ENCODE measurements around the gene MARCHF3.

The MARCHF3 gene

GRCh38 chr5:126971455-126972031, 58.8 kb downstream of the MARCHF3 start:
- Mint-ChIP-seq H3K4me1 (peaks cover 40% of the 10 kb centered on the region), H3K9me3 (no peaks in the 10 kb centered on the region), H3K27ac (peak overlapping the region; percentile 80), H3K4me3 (no peak overlapping the region), H3K36me3 (ENCODE audit: low read depth) (peaks cover 1% of the 10 kb centered on the region), H3K27me3 (no peaks in the 10 kb centered on the region)
- DNase-seq (no peak), ATAC-seq (peak; percentile 33)

- ATAC-seq (no peak), DNase-seq (no peak)
- H3K36me3 Mint-ChIP-seq (ENCODE audit: low read depth): peaks cover 4% of the 10 kb centered on the region
- no peak overlapping the region for H3K4me3 Mint-ChIP-seq
- H3K27me3 Mint-ChIP-seq: no peaks in the 10 kb centered on the region
- H3K27ac Mint-ChIP-seq: no peak overlapping the region
- peaks cover 41% of the 10 kb centered on the region for H3K4me1 Mint-ChIP-seq
- no peaks in the 10 kb centered on the region for H3K9me3 Mint-ChIP-seq
These were observed 59.8 kb downstream of the MARCHF3 start for GRCh38 chr5:126970517-126971017.

- Mint-ChIP-seq H3K4me3 (no peak overlapping the region), H3K27ac (no peak overlapping the region), H3K27me3 (no peaks in the 10 kb centered on the region), H3K4me1 (peaks cover 46% of the 10 kb centered on the region), H3K36me3 (ENCODE audit: low read depth) (peaks cover 4% of the 10 kb centered on the region), H3K9me3 (no peaks in the 10 kb centered on the region)
- ATAC-seq: no peak
- no peak for DNase-seq
These were observed 60.8 kb downstream of the MARCHF3 start for GRCh38 chr5:126969548-126969947.

- no peaks in the 10 kb centered on the region for H3K27me3 Mint-ChIP-seq
- no peak for ATAC-seq
- no peak overlapping the region for H3K27ac Mint-ChIP-seq
- no peak overlapping the region for H3K4me3 Mint-ChIP-seq
- no peaks in the 10 kb centered on the region for H3K9me3 Mint-ChIP-seq
- no peak for DNase-seq
- peaks cover 4% of the 10 kb centered on the region for H3K36me3 Mint-ChIP-seq (ENCODE audit: low read depth)
- H3K4me1 Mint-ChIP-seq: peaks cover 37% of the 10 kb centered on the region
These were observed 62.4 kb downstream of the MARCHF3 start for GRCh38 chr5:126967808-126968466.

GRCh38 chr5:126965487-126965886, 64.9 kb downstream of the MARCHF3 start:
- H3K27me3 Mint-ChIP-seq: no peaks in the 10 kb centered on the region
- peaks cover 2% of the 10 kb centered on the region for H3K36me3 Mint-ChIP-seq (ENCODE audit: low read depth)
- peaks cover 17% of the 10 kb centered on the region for H3K4me1 Mint-ChIP-seq
- ATAC-seq (no peak), DNase-seq (no peak)
- H3K4me3 Mint-ChIP-seq: no peak overlapping the region
- no peak overlapping the region for H3K27ac Mint-ChIP-seq
- no peaks in the 10 kb centered on the region for H3K9me3 Mint-ChIP-seq

GRCh38 chr5:126965061-126965475, 65.3 kb downstream of the MARCHF3 start:
- Mint-ChIP-seq H3K27me3 (no peaks in the 10 kb centered on the region), H3K36me3 (ENCODE audit: low read depth) (peaks cover 2% of the 10 kb centered on the region), H3K9me3 (no peaks in the 10 kb centered on the region), H3K4me3 (no peak overlapping the region), H3K27ac (no peak overlapping the region), H3K4me1 (peaks cover 15% of the 10 kb centered on the region)
- no peak for ATAC-seq
- DNase-seq: no peak

GRCh38 chr5:126963822-126964375, 66.5 kb downstream of the MARCHF3 start:
- Mint-ChIP-seq H3K27me3 (no peaks in the 10 kb centered on the region), H3K9me3 (no peaks in the 10 kb centered on the region), H3K27ac (no peak overlapping the region), H3K36me3 (ENCODE audit: low read depth) (peaks cover 2% of the 10 kb centered on the region), H3K4me1 (peaks cover 11% of the 10 kb centered on the region), H3K4me3 (no peak overlapping the region)
- ATAC-seq: no peak
- DNase-seq: no peak

GRCh38 chr5:126961702-126962101, 68.7 kb downstream of the MARCHF3 start:
- no peak overlapping the region for H3K4me3 Mint-ChIP-seq
- H3K4me1 Mint-ChIP-seq: peaks cover 11% of the 10 kb centered on the region
- DNase-seq: no peak
- peaks cover 2% of the 10 kb centered on the region for H3K36me3 Mint-ChIP-seq (ENCODE audit: low read depth)
- ATAC-seq: no peak
- no peaks in the 10 kb centered on the region for H3K9me3 Mint-ChIP-seq
- H3K27me3 Mint-ChIP-seq: no peaks in the 10 kb centered on the region
- H3K27ac Mint-ChIP-seq: no peak overlapping the region

GRCh38 chr5:126961128-126961527, 69.2 kb downstream of the MARCHF3 start:
- H3K4me1 Mint-ChIP-seq: peaks cover 11% of the 10 kb centered on the region
- H3K4me3 Mint-ChIP-seq: no peak overlapping the region
- DNase-seq (no peak), ATAC-seq (no peak)
- peaks cover 2% of the 10 kb centered on the region for H3K36me3 Mint-ChIP-seq (ENCODE audit: low read depth)
- no peaks in the 10 kb centered on the region for H3K9me3 Mint-ChIP-seq
- H3K27ac Mint-ChIP-seq: no peak overlapping the region
- no peaks in the 10 kb centered on the region for H3K27me3 Mint-ChIP-seq

- Mint-ChIP-seq H3K9me3 (no peaks in the 10 kb centered on the region), H3K4me3 (no peak overlapping the region)
- ATAC-seq: no peak
These were observed 71.2 kb downstream of the MARCHF3 start for GRCh38 chr5:126959188-126959587.

GRCh38 chr5:126956991-126957390, 73.4 kb downstream of the MARCHF3 start:
- H3K4me3 Mint-ChIP-seq: no peak overlapping the region
- no peak for DNase-seq
- ATAC-seq: no peak
- no peaks in the 10 kb centered on the region for H3K27me3 Mint-ChIP-seq
- no peaks in the 10 kb centered on the region for H3K36me3 Mint-ChIP-seq (ENCODE audit: low read depth)
- peaks cover 1% of the 10 kb centered on the region for H3K4me1 Mint-ChIP-seq
- H3K9me3 Mint-ChIP-seq: no peaks in the 10 kb centered on the region
- H3K27ac Mint-ChIP-seq: no peak overlapping the region

More at GRCh38 chr5:126959188-126959587, 71.2 kb downstream of the MARCHF3 start:
- H3K27ac Mint-ChIP-seq: no peak overlapping the region
- H3K27me3 Mint-ChIP-seq: no peaks in the 10 kb centered on the region
- H3K36me3 Mint-ChIP-seq (ENCODE audit: low read depth): no peaks in the 10 kb centered on the region
- peaks cover 1% of the 10 kb centered on the region for H3K4me1 Mint-ChIP-seq
- DNase-seq: no peak

GRCh38 chr5:126954981-126955380, 75.4 kb downstream of the MARCHF3 start:
- H3K4me1 Mint-ChIP-seq: no peaks in the 10 kb centered on the region
- H3K27ac Mint-ChIP-seq: no peak overlapping the region
- DNase-seq (no peak), ATAC-seq (no peak)
- H3K36me3 Mint-ChIP-seq (ENCODE audit: low read depth): no peaks in the 10 kb centered on the region
- no peaks in the 10 kb centered on the region for H3K9me3 Mint-ChIP-seq
- H3K27me3 Mint-ChIP-seq: no peaks in the 10 kb centered on the region
- no peak overlapping the region for H3K4me3 Mint-ChIP-seq

- Mint-ChIP-seq H3K9me3 (no peaks in the 10 kb centered on the region), H3K4me1 (no peaks in the 10 kb centered on the region), H3K4me3 (no peak overlapping the region), H3K27ac (no peak overlapping the region), H3K27me3 (no peaks in the 10 kb centered on the region), H3K36me3 (ENCODE audit: low read depth) (no peaks in the 10 kb centered on the region)
- DNase-seq (no peak), ATAC-seq (no peak)
These were observed 76.7 kb downstream of the MARCHF3 start for GRCh38 chr5:126953640-126954039.

- no peaks in the 10 kb centered on the region for H3K9me3 Mint-ChIP-seq
- DNase-seq (no peak), ATAC-seq (no peak)
- peaks cover 8% of the 10 kb centered on the region for H3K4me1 Mint-ChIP-seq
- H3K4me3 Mint-ChIP-seq: no peak overlapping the region
- H3K27me3 Mint-ChIP-seq: no peaks in the 10 kb centered on the region
- no peak overlapping the region for H3K27ac Mint-ChIP-seq
- H3K36me3 Mint-ChIP-seq (ENCODE audit: low read depth): no peaks in the 10 kb centered on the region
These were observed 80.9 kb downstream of the MARCHF3 start for GRCh38 chr5:126949475-126949874.

- DNase-seq (no peak), ATAC-seq (no peak)
- no peak overlapping the region for H3K27ac Mint-ChIP-seq
- peaks cover 8% of the 10 kb centered on the region for H3K4me1 Mint-ChIP-seq
- H3K9me3 Mint-ChIP-seq: no peaks in the 10 kb centered on the region
- no peaks in the 10 kb centered on the region for H3K36me3 Mint-ChIP-seq (ENCODE audit: low read depth)
- no peak overlapping the region for H3K4me3 Mint-ChIP-seq
- no peaks in the 10 kb centered on the region for H3K27me3 Mint-ChIP-seq
These were observed 81.9 kb downstream of the MARCHF3 start for GRCh38 chr5:126948453-126948852.
